Measurements from ENCODE around the gene KCNMA1.

Gene KCNMA1

DNA sequence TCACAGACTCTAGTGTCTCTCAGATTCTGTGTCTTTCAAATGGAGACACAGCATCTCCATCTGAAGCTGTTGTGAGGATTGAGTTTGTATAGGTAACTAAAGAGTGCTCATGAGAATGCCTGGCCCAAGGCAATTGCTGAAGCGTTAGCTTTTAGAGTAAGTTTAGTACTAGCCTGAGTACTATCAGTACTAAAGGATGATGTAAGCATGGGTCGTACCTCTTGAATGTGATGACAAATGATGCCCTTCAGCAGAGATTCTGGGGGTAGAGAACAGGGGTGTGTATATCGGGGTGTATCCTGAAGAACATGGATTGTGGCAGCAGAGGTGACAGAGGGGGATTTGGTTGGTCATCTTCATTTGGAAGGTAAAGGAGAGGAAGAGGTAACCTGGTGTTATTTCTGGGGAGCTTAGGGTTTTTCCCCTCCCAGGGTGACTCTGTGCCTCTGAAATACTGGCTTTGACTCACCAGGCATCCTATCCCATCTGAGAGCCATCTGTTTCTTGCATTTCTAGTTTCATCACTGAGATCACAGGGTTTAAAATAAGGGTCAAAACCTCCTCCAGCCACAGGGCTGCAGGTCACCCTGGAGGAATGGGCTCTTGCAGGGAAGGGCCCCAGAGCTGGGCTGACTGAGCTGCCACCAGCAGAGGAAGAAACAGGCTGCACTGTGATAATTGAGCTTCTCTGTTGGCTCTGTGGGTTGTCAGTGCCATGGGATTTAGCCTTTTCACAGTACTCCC lies 756.0 kb downstream of the KCNMA1 start:
- H3K36me3 ChIP-seq (ENCODE audit: control insufficient read depth, low read depth, low read length) = no peaks in the 10 kb centered on the region
- H3K4me3 ChIP-seq (ENCODE audit: low read length) = no peak overlapping the region
- H3K9ac ChIP-seq (ENCODE audit: low read length) = no peak overlapping the region
- H3K27me3 ChIP-seq (ENCODE audit: control insufficient read depth, insufficient read depth, low read length) = no peaks in the 10 kb centered on the region
- no peak overlapping the region for H3K27ac ChIP-seq (ENCODE audit: low read length)
- no peaks in the 10 kb centered on the region for H3K4me1 ChIP-seq (ENCODE audit: control insufficient read depth, low read depth, low read length)
- no peaks in the 10 kb centered on the region for H3K9me3 ChIP-seq (ENCODE audit: control insufficient read depth, low read depth, low read length)

GRCh38 chr10:76880931-76881330 lies 756.7 kb downstream of the KCNMA1 start:
- no peaks in the 10 kb centered on the region for H3K27me3 ChIP-seq (ENCODE audit: control insufficient read depth, insufficient read depth, low read length)
- no peaks in the 10 kb centered on the region for H3K36me3 ChIP-seq (ENCODE audit: control insufficient read depth, low read depth, low read length)
- H3K9ac ChIP-seq (ENCODE audit: low read length) = no peak overlapping the region
- H3K4me1 ChIP-seq (ENCODE audit: control insufficient read depth, low read depth, low read length) = no peaks in the 10 kb centered on the region
- no peaks in the 10 kb centered on the region for H3K9me3 ChIP-seq (ENCODE audit: control insufficient read depth, low read depth, low read length)
- no peak overlapping the region for H3K4me3 ChIP-seq (ENCODE audit: low read length)
- H3K27ac ChIP-seq (ENCODE audit: low read length) = no peak overlapping the region

DNA sequence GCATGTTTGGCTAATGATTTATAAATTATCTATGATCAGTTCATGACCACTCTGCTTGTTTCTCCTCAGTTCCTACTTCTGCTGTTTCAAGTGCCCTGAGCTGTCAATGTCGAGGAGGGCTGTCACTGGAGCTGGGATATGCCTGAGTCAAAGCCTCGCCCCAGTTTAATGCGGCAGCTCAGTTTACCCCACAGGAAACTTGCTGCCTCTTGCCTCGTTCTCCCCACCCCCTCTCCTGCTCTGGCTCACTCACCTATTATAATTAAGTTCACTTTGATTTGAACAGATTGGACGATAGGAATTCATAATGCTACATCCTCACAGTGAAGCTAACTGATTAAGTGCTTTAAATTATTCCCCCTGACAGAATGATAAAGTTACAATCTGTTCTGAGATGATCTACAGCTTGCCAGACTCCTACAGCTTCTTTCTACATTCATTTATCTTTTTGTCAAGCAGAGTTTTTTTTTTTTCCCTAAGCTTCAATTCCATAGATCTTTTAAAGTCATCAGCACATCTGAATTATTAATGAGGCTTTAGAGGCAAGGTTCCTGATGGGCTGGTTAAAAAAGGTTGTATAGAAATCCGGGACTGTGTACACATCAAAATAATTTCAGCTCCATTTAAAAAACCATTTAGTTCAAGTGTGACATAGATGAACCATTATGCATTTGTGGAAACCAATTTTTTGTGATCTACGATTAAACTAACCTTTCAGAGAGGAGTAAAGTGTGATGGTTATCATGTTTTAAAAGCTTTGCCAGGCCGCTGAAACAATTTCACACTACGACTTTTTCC lies 758.3 kb downstream of the KCNMA1 start:
- Histone ChIP-seq H3K36me3 (ENCODE audit: control insufficient read depth, low read depth, low read length) (no peaks in the 10 kb centered on the region), H3K27me3 (ENCODE audit: control insufficient read depth, insufficient read depth, low read length) (no peaks in the 10 kb centered on the region), H3K27ac (ENCODE audit: low read length) (no peak overlapping the region), H3K9me3 (ENCODE audit: control insufficient read depth, low read depth, low read length) (no peaks in the 10 kb centered on the region), H3K9ac (ENCODE audit: low read length) (no peak overlapping the region), H3K4me1 (ENCODE audit: control insufficient read depth, low read depth, low read length) (no peaks in the 10 kb centered on the region), H3K4me3 (ENCODE audit: low read length) (no peak overlapping the region)

- no peaks in the 10 kb centered on the region for H3K36me3 ChIP-seq (ENCODE audit: control insufficient read depth, low read depth, low read length)
- H3K27me3 ChIP-seq (ENCODE audit: control insufficient read depth, insufficient read depth, low read length) = no peaks in the 10 kb centered on the region
- H3K9me3 ChIP-seq (ENCODE audit: control insufficient read depth, low read depth, low read length) = no peaks in the 10 kb centered on the region
- no peaks in the 10 kb centered on the region for H3K4me1 ChIP-seq (ENCODE audit: control insufficient read depth, low read depth, low read length)
- H3K9ac ChIP-seq (ENCODE audit: low read length) = no peak overlapping the region
- H3K27ac ChIP-seq (ENCODE audit: low read length) = no peak overlapping the region
- no peak overlapping the region for H3K4me3 ChIP-seq (ENCODE audit: low read length)
Measured at GRCh38 chr10:76878514-76878913, 759.1 kb downstream of the KCNMA1 start.

GRCh38 chr10:76874896-76875295 lies 762.7 kb downstream of the KCNMA1 start:
- H3K9me3 ChIP-seq (ENCODE audit: control insufficient read depth, low read depth, low read length) = no peaks in the 10 kb centered on the region
- no peak overlapping the region for H3K4me3 ChIP-seq (ENCODE audit: low read length)
- H3K27ac ChIP-seq (ENCODE audit: low read length) = no peak overlapping the region
- H3K36me3 ChIP-seq (ENCODE audit: control insufficient read depth, low read depth, low read length) = no peaks in the 10 kb centered on the region
- H3K27me3 ChIP-seq (ENCODE audit: control insufficient read depth, insufficient read depth, low read length) = no peaks in the 10 kb centered on the region
- no peak overlapping the region for H3K9ac ChIP-seq (ENCODE audit: low read length)
- H3K4me1 ChIP-seq (ENCODE audit: control insufficient read depth, low read depth, low read length) = no peaks in the 10 kb centered on the region

- Histone ChIP-seq H3K36me3 (ENCODE audit: control insufficient read depth, low read depth, low read length) (no peaks in the 10 kb centered on the region), H3K27ac (ENCODE audit: low read length) (no peak overlapping the region), H3K4me1 (ENCODE audit: control insufficient read depth, low read depth, low read length) (no peaks in the 10 kb centered on the region), H3K4me3 (ENCODE audit: low read length) (no peak overlapping the region), H3K9me3 (ENCODE audit: control insufficient read depth, low read depth, low read length) (no peaks in the 10 kb centered on the region), H3K9ac (ENCODE audit: low read length) (no peak overlapping the region), H3K27me3 (ENCODE audit: control insufficient read depth, insufficient read depth, low read length) (no peaks in the 10 kb centered on the region)
Measured at GRCh38 chr10:76874176-76874575, 763.4 kb downstream of the KCNMA1 start.

DNA sequence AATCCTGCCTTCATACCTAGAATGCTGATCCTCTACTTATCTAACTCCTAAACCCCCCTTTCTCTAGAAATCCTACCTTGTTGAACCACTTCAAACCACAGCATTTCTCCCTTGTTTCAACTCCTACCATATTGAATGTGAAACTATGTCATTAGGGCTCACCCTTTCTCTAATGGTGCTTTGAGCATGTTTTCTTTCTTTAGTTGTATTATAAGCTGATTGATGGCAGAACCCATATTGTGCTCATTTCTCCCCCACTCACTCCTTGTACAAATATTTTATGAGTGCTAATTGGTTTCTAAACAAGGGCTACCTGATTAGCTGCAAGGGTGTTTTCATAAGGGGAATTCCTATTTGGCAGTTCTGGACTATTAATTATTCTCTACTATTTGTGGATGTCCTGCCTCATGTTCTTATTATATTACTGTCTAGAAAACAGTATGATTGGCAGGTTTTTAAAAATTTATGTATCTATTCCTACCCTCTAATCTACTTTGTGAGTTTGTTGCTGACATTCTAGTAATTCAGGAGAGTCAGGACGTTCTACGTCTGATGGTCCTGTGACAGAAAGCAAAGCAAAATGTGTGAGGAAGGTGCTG lies 765.8 kb downstream of the KCNMA1 start:
- no peaks in the 10 kb centered on the region for H3K9me3 ChIP-seq (ENCODE audit: control insufficient read depth, low read depth, low read length)
- no peaks in the 10 kb centered on the region for H3K27me3 ChIP-seq (ENCODE audit: control insufficient read depth, insufficient read depth, low read length)
- no peak overlapping the region for H3K4me3 ChIP-seq (ENCODE audit: low read length)
- no peaks in the 10 kb centered on the region for H3K36me3 ChIP-seq (ENCODE audit: control insufficient read depth, low read depth, low read length)
- H3K9ac ChIP-seq (ENCODE audit: low read length) = no peak overlapping the region
- no peaks in the 10 kb centered on the region for H3K4me1 ChIP-seq (ENCODE audit: control insufficient read depth, low read depth, low read length)
- H3K27ac ChIP-seq (ENCODE audit: low read length) = no peak overlapping the region

DNA sequence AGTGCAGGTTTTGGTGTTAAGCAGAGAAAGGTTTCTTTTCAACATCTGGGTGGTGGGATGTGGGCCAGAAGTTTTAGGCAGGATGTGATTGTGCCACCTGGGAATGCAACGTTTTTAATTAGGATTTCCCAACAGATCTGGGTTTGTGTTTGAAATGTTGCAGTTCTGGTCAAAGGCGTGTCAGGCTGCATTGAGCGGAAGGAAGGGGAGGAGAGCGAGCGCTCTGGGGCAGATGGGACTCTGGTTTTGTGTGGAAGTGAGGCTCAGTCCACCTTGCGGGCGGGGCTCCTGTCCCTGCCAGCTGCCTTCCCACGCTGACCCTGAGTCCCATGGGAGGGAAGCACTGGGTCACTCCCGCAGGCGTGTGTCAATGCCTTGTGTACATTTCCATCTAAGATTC lies 767.7 kb downstream of the KCNMA1 start:
- Histone ChIP-seq H3K36me3 (ENCODE audit: control insufficient read depth, low read depth, low read length) (no peaks in the 10 kb centered on the region), H3K4me1 (ENCODE audit: control insufficient read depth, low read depth, low read length) (no peaks in the 10 kb centered on the region), H3K27me3 (ENCODE audit: control insufficient read depth, insufficient read depth, low read length) (no peaks in the 10 kb centered on the region), H3K4me3 (ENCODE audit: low read length) (no peak overlapping the region), H3K9me3 (ENCODE audit: control insufficient read depth, low read depth, low read length) (no peaks in the 10 kb centered on the region), H3K27ac (ENCODE audit: low read length) (no peak overlapping the region), H3K9ac (ENCODE audit: low read length) (no peak overlapping the region)

DNA sequence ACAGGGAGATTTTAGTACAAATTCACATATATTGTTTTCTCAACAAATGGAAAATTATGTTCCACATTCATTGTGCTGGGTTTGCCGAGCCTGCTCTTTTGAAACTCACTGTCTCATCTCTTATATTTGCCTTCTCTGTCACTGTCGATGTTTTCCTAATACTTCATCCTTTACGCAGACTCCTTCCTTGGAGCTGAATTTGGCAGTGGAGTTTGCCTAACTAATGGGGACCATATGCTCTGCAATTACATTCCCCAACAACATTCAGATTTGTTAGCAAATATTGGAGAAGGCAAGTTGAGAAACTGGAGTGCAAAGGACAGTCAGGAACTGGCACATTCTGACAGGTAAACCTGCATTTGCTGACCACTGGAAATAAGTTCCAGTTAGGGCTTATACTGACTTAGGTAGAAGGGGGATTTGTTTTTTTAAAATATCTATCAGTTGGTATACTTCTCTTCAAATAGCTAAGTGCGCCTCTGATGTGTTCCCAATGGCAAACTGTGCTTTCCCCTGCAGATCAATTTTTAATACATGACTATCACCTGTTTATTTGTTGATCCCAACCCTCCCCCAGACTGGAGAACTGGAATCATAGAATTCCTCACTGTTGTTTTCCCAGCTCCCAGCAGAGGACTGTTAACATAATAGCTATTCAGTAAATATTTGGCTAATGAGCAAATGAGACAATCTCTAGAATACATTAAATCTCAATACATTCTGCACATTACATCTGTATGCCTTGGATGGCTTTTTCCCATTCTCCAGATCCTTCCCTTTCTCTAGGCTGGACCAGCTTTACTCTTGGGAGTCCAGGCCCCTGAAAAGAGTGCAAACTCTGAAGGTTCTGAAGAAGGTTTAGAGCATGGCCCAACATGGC lies 769.3 kb downstream of the KCNMA1 start:
- Histone ChIP-seq H3K4me1 (ENCODE audit: control insufficient read depth, low read depth, low read length) (no peaks in the 10 kb centered on the region), H3K4me3 (ENCODE audit: low read length) (no peak overlapping the region), H3K36me3 (ENCODE audit: control insufficient read depth, low read depth, low read length) (no peaks in the 10 kb centered on the region), H3K9ac (ENCODE audit: low read length) (no peak overlapping the region), H3K27ac (ENCODE audit: low read length) (no peak overlapping the region), H3K27me3 (ENCODE audit: control insufficient read depth, insufficient read depth, low read length) (no peaks in the 10 kb centered on the region), H3K9me3 (ENCODE audit: control insufficient read depth, low read depth, low read length) (no peaks in the 10 kb centered on the region)

DNA sequence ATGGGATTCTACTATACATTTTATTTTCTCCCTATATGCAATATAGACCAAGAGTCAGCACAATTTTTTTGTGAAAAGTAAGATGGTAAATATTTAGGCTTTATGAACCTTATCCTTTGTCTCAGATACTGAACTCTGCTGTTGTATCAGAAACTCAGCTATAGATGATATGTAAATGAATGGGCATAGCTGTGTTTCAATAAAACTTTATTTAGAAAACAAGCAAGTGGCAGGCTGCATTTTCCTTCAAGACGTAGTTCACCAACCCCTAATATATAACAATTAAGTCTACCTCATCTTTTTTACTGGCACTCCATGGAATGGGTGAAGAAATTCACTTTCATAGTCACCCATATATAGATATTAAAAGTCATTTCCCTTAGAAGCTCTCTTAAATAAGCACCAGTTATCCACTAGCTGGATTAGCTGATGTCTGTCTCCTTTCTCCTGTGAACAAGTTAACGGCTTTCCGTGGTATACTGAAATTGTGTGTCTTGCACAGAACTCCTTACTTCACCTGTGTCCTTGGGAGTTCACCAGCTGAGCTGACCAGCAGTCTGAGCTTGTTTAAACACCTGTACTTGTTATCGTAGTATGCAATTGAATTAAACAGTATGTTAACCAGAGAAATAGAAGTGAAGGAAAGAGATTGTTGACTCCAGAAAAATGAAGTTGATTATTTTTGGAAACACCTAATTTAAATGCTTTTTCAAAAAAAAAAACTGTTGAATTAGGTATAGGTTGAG lies 770.6 kb downstream of the KCNMA1 start:
- Histone ChIP-seq H3K27ac (ENCODE audit: low read length) (no peak overlapping the region), H3K4me1 (ENCODE audit: control insufficient read depth, low read depth, low read length) (no peaks in the 10 kb centered on the region), H3K36me3 (ENCODE audit: control insufficient read depth, low read depth, low read length) (no peaks in the 10 kb centered on the region), H3K9me3 (ENCODE audit: control insufficient read depth, low read depth, low read length) (no peaks in the 10 kb centered on the region), H3K4me3 (ENCODE audit: low read length) (no peak overlapping the region), H3K27me3 (ENCODE audit: control insufficient read depth, insufficient read depth, low read length) (no peaks in the 10 kb centered on the region), H3K9ac (ENCODE audit: low read length) (no peak overlapping the region)

Measured in iPS-18a (cell line).